GM23338 (cell line): ENCODE results near the gene COL1A1. TPM values are rescaled to one million over a fixed set of nuclear protein-coding genes. Genes with fewer than 3 reads are reported as not detected.

Source experiments
- ATAC-seq: fragments of 200-7000 bp; cut with Tn5 transposase; 3 replicates; pipeline ENCODE4 v1.9.1; 2020
- DNase-seq: peaks from one replicate; pipeline ENCODE4 v3.0.0-alpha.2; 2015; ENCODE audit warnings: low spot score
- H2AFZ ChIP-seq: fragments of 200-600 bp; sonication (generic); 2 replicates; pipeline ENCODE4 v1.8.0; 2016; ENCODE audit warnings: antibody characterized with exemption, mild to moderate bottlenecking, moderate library complexity
- H3F3A ChIP-seq: fragments of 200-600 bp; sonication (generic); replicated peaks from 2 replicates; pipeline ENCODE4 v1.8.0; 2017; ENCODE audit warnings: antibody characterized with exemption, mixed run types, low read depth
- H3K27ac ChIP-seq: fragments of 200-600 bp; sonication (generic); 2 replicates; pipeline ENCODE4 v1.6.1; 2016; ENCODE audit warnings: low read depth
- H3K27me3 ChIP-seq: fragments of 200-600 bp; sonication (generic); 2 replicates; pipeline ENCODE4 v1.8.0; 2016; ENCODE audit warnings: mild to moderate bottlenecking, mixed run types, moderate library complexity; ENCODE audit not compliant: insufficient read depth
- H3K36me3 ChIP-seq: fragments of 200-600 bp; sonication (generic); 2 replicates; pipeline ENCODE4 v1.8.0; 2016; ENCODE audit warnings: mild to moderate bottlenecking; ENCODE audit not compliant: insufficient read depth
- H3K4me1 ChIP-seq: fragments of 200-600 bp; sonication (generic); 2 replicates; pipeline ENCODE4 v1.8.0; 2016; ENCODE audit warnings: mild to moderate bottlenecking, moderate library complexity; ENCODE audit not compliant: insufficient read depth
- H3K4me2 ChIP-seq: fragments of 200-600 bp; sonication (generic); 2 replicates; pipeline ENCODE4 v1.7.1; 2017; ENCODE audit warnings: mixed run types
- H3K4me3 ChIP-seq: fragments of 200-600 bp; sonication (generic); 2 replicates; pipeline ENCODE4 v1.6.1; 2016; ENCODE audit warnings: mixed run types
- H3K79me2 ChIP-seq: fragments of 200-600 bp; sonication (generic); replicated peaks from 2 replicates; pipeline ENCODE4 v1.8.0; 2017; ENCODE audit warnings: mild to moderate bottlenecking; ENCODE audit not compliant: insufficient read depth
- H3K9me2 ChIP-seq: fragments of 200-600 bp; sonication (generic); 2 replicates; pipeline ENCODE4 v1.8.0; 2017; ENCODE audit not compliant: insufficient read depth
- H4K20me1 ChIP-seq: fragments of 200-600 bp; sonication (generic); replicated peaks from 2 replicates; pipeline ENCODE4 v1.8.0; 2017; ENCODE audit warnings: mild to moderate bottlenecking; ENCODE audit not compliant: insufficient read depth
- H3K27ac Mint-ChIP-seq: 2 replicates; pipeline ENCODE4 v1.8.0; 2020; ENCODE audit warnings: inconsistent platforms, mild to moderate bottlenecking, moderate library complexity, mixed read lengths
- H3K27me3 Mint-ChIP-seq: 3 replicates; pipeline ENCODE4 v1.8.0; 2022; ENCODE audit warnings: low read depth, mild to moderate bottlenecking, moderate library complexity, mixed read lengths, inconsistent platforms; ENCODE audit not compliant: insufficient read depth, poor library complexity
- H3K36me3 Mint-ChIP-seq: 3 replicates; pipeline ENCODE4 v1.8.0; 2021; ENCODE audit warnings: low read depth, mild to moderate bottlenecking, inconsistent platforms, moderate library complexity, mixed read lengths
- H3K4me1 Mint-ChIP-seq: 3 replicates; pipeline ENCODE4 v1.8.0; 2020; ENCODE audit warnings: mild to moderate bottlenecking, inconsistent platforms, mixed read lengths
- H3K4me3 Mint-ChIP-seq: 3 replicates; pipeline ENCODE4 v1.8.0; 2021; ENCODE audit warnings: moderate library complexity, mild to moderate bottlenecking, inconsistent platforms, mixed read lengths
- H3K9me3 Mint-ChIP-seq: 3 replicates; pipeline ENCODE4 v1.8.0; 2020; ENCODE audit warnings: moderate library complexity, mild to moderate bottlenecking, inconsistent platforms, mixed read lengths
- CREB1 ChIP-seq: fragments of 250-450 bp; sonication (Bioruptor Pico); IDR thresholded peaks from 2 replicates; pipeline ENCODE4 v1.5.0; 2020; ENCODE audit warnings: low read depth, mild to moderate bottlenecking, moderate library complexity
- EZH2phosphoT487 ChIP-seq: fragments of 200-600 bp; sonication (generic); IDR thresholded peaks from one replicate; pipeline ENCODE4 v1.8.1; 2018; ENCODE audit warnings: antibody characterized with exemption; ENCODE audit not compliant: unreplicated experiment
- JUNB ChIP-seq: IDR thresholded peaks from one replicate; pipeline ENCODE4 v1.6.1; 2016; ENCODE audit warnings: antibody characterized with exemption; ENCODE audit not compliant: unreplicated experiment
- NANOG ChIP-seq: IDR thresholded peaks from 2 replicates; pipeline ENCODE4 v1.6.1; 2016; ENCODE audit warnings: antibody characterized with exemption, borderline replicate concordance
- POLR2AphosphoS5 ChIP-seq: IDR thresholded peaks from 2 replicates; pipeline ENCODE4 v1.6.1; 2016; ENCODE audit warnings: antibody characterized with exemption, low read depth
- STAT1 ChIP-seq: IDR thresholded peaks from one replicate; pipeline ENCODE4 v1.6.1; 2016; ENCODE audit warnings: antibody characterized with exemption; ENCODE audit not compliant: unreplicated experiment
- ZNF114 ChIP-seq: fragments of 250-450 bp; sonication (Bioruptor Pico); IDR thresholded peaks from 2 replicates; pipeline ENCODE4 v1.5.0; 2020; ENCODE audit warnings: mild to moderate bottlenecking, moderate library complexity
- ZNF331 ChIP-seq: fragments of 250-450 bp; sonication (Bioruptor Pico); IDR thresholded peaks from 2 replicates; pipeline ENCODE4 v1.5.0; 2020; ENCODE audit warnings: low read depth, mild to moderate bottlenecking, moderate library complexity
- polyA plus RNA-seq: library from polyadenylated mRNA; unstranded; fragments of >200 nt; fragmentation: Nextera tagmentation; extraction: Ambion mirVana; gene quantifications from 2 replicates; pipeline ENCODE4 v1.2.1, GENCODE V29; 2016
- total RNA-seq: library from RNA; depleted of rRNA; stranded (reverse); fragments of >200 nt; shearing (Covaris generic); gene quantifications from 2 replicates; pipeline ENCODE4 v1.2.3, GENCODE V29; 2014
- TF ChIP-seq, protein P1 (sequence below), 2 experiments: fragments of 200-600 bp in 1 of 2; sonication (generic) in 1 of 2; conservative IDR thresholded peaks; 2 replicates each; pipeline versions ENCODE4 v1.5.1 to v1.6.1; 2016 to 2017; ENCODE audit warnings: antibody characterized with exemption in 2 of 2, low read depth in 2 of 2, mild to moderate bottlenecking in 2 of 2, moderate library complexity in 1 of 2

The COL1A1 gene
- total and polyA plus RNA-seq, 2 experiments from 2014 or later = 21.2 to 34.3 TPM

DNA sequence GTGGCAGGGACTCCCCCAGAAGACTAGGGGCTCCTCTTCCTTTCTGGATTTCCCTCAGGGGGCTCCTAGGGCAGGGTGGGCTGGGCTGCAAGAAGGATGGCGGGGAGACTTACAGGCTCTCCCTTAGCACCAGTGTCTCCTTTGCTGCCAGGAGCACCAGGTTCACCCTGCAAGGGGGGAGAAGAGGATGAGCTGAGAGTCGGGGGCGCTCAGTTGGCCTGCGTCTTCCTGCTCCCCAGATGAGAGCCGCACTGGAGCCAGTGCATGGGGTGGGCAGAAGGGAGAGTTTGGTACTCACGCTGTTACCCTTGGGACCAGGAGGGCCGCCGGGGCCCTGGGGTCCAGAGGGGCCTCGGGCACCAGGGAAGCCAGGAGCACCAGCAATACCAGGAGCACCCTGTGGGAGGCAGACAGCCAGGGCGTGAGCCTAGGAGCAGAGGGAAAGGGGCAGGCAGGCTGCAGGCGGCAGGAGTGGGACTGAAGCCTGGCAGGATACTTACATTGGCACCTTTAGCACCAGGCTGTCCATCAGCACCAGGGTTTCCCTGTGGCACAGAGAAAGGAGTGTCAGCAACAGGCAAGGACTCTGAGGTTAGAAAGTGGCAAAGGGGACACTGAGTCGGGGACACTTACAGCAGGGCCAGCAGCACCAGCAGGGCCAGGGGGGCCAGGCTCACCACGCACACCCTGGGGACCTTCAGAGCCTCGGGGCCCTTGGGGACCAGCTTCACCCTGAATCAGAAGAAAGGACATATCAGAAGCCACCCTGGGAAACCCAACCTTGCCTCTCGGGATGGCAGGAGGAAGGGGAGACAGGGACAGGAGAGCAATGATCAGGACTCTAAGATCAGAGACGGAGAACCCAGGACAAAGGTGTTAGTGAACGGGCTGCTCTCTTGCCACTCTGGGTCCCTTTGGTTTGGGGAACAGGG lies 6.2 kb downstream of the COL1A1 start:
- ATAC-seq (no peak), DNase-seq (no peak)
- TF ChIP-seq ZNF114 (CRISPR knock-in tag) (no peak), ZNF331 (CRISPR knock-in tag) (no peak), JUNB (no peak), EZH2phosphoT487 (no peak)
- TF ChIP-seq, protein P1, sequence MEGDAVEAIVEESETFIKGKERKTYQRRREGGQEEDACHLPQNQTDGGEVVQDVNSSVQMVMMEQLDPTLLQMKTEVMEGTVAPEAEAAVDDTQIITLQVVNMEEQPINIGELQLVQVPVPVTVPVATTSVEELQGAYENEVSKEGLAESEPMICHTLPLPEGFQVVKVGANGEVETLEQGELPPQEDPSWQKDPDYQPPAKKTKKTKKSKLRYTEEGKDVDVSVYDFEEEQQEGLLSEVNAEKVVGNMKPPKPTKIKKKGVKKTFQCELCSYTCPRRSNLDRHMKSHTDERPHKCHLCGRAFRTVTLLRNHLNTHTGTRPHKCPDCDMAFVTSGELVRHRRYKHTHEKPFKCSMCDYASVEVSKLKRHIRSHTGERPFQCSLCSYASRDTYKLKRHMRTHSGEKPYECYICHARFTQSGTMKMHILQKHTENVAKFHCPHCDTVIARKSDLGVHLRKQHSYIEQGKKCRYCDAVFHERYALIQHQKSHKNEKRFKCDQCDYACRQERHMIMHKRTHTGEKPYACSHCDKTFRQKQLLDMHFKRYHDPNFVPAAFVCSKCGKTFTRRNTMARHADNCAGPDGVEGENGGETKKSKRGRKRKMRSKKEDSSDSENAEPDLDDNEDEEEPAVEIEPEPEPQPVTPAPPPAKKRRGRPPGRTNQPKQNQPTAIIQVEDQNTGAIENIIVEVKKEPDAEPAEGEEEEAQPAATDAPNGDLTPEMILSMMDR (conservative IDR thresholded peaks at IDR 0.05; ENCODE audit: low read depth in 2 of 2) = peak; percentile 8 to 27; a peak in 2 of 4 replicates
- Mint-ChIP-seq H3K27ac (no peak overlapping the region), H3K36me3 (peaks cover 17% of the 10 kb centered on the region; the same call in 2 of the 3 replicates), H3K27me3 (peaks cover 4% of the 10 kb centered on the region), H3K4me3 (no peak overlapping the region), H3K9me3 (no peaks in the 10 kb centered on the region), H3K4me1 (peaks cover 8% of the 10 kb centered on the region; the same call in 2 of the 3 replicates)
- no peaks in the 10 kb centered on the region for H3K27me3 ChIP-seq
- no peaks in the 10 kb centered on the region for H4K20me1 ChIP-seq
- no peaks in the 10 kb centered on the region for H3K36me3 ChIP-seq
- no peak overlapping the region for H3K4me3 ChIP-seq
- H3K4me1 ChIP-seq = no peaks in the 10 kb centered on the region
- no peak overlapping the region for H3K27ac ChIP-seq
- H2AFZ ChIP-seq = no peak overlapping the region
- H3K9me2 ChIP-seq = no peaks in the 10 kb centered on the region
- no peaks in the 10 kb centered on the region for H3K79me2 ChIP-seq
- no peaks in the 10 kb centered on the region for H3F3A ChIP-seq
- H3K4me2 ChIP-seq = no peak overlapping the region

DNA sequence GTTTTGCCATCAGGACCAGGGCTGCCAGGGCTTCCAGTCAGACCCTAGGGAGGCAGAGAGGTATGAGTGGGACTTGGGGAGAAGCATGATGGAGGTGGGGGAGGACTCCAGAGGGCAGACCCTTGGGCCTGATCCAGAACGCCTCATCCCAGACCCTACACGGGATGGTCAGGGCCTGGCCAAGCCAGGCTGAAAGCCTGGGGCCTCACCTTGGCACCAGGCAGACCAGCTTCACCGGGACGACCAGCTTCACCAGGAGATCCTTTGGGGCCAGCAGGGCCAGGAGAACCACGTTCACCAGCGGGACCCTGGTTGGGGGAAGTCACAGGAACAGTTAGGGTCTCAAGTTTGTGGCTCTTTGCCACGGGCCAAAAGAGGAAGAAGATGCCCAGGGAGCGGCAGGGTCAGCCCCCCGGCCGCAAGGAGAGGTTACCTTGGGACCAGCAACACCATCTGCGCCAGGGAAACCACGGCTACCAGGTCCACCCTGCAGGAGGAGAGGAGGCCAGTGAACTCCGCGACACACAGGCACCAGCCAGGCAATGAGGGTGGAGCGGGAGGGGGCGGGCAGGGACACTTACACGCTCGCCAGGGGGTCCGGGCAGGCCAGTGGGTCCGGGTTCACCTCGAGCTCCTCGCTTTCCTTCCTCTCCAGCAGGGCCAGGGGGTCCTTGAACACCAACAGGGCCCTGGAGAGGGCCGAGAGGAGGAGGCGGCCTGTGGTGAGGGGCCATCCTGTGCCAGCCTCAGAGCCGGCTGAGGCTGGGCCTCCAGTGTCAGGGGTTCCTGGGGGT lies 7.1 kb downstream of the COL1A1 start:
- no peak overlapping the region for H2AFZ ChIP-seq
- no peaks in the 10 kb centered on the region for H3F3A ChIP-seq
- H3K9me3 Mint-ChIP-seq = no peaks in the 10 kb centered on the region
- H3K27ac Mint-ChIP-seq = no peak overlapping the region
- no peaks in the 10 kb centered on the region for H3K27me3 Mint-ChIP-seq
- ATAC-seq (no peak), DNase-seq (no peak)
- H3K9me2 ChIP-seq = no peaks in the 10 kb centered on the region
- H3K4me1 Mint-ChIP-seq = peaks cover 8% of the 10 kb centered on the region; the same call in 2 of the 3 replicates
- H3K36me3 ChIP-seq = no peaks in the 10 kb centered on the region
- H3K4me1 ChIP-seq = no peaks in the 10 kb centered on the region
- H3K79me2 ChIP-seq = no peaks in the 10 kb centered on the region
- no peak overlapping the region for H3K27ac ChIP-seq
- H3K4me3 Mint-ChIP-seq = no peak overlapping the region
- H3K4me3 ChIP-seq = no peak overlapping the region
- H4K20me1 ChIP-seq = no peaks in the 10 kb centered on the region
- H3K36me3 Mint-ChIP-seq = peaks cover 17% of the 10 kb centered on the region; the same call in 2 of the 3 replicates
- no peaks in the 10 kb centered on the region for H3K27me3 ChIP-seq
- H3K4me2 ChIP-seq = no peak overlapping the region
- TF ChIP-seq NANOG (no peak), ZNF331 (CRISPR knock-in tag) (no peak), JUNB (no peak), ZNF114 (CRISPR knock-in tag) (no peak), STAT1 (no peak), POLR2AphosphoS5 (no peak), CREB1 (no peak)
- TF ChIP-seq, protein P1 (conservative IDR thresholded peaks at IDR 0.05; ENCODE audit: low read depth in 2 of 2) = no peak
